Left renal pelvis (tissue), 4 donors: Measurements from ENCODE around the gene DNAAF8. TPM values are rescaled to one million over a fixed set of nuclear protein-coding genes. Genes with fewer than 3 reads are reported as not detected.

Experiments used
- DNase-seq, 4 donors: peaks; one replicate each; pipeline ENCODE4 v3.0.0-alpha.2; 2013; ENCODE audit warnings: low read depth in 4 of 4, low spot score in 3 of 4
- polyA plus RNA-seq, 4 donors: library from polyadenylated mRNA; unstranded; fragments of 120-200 nt; gene quantifications; one replicate each; pipeline ENCODE4 v1.2.1, GENCODE V29; 2013; ENCODE audit not compliant: insufficient read length in 4 of 4

The DNAAF8 gene
- polyA plus RNA-seq, 4 donors: 0.86 to 2.3 (median 2.0) TPM

DNA sequence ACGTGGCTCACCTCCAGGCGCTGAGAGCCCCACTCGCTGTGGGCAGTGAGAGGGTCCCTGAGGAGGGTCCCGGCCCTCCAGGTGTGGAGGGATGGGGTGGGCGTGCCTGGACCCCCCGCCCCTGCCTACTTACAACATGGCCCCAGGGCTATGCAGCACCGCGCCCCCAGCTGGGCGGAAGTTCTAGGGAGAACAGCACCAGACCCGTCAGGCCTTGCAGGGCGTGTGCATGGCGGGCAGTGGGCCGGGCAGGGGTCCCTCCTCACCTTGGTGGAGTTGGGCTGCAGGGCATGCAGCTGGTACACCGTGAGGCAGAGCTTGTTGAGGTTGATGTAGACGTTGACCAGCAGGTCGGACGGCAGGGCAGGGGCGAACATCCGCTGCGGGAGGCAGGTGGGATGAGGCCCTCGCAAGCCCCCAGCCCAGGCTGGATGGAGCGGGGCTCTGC lies 63.5 kb downstream of the DNAAF8 start:
- no peak for DNase-seq

DNA sequence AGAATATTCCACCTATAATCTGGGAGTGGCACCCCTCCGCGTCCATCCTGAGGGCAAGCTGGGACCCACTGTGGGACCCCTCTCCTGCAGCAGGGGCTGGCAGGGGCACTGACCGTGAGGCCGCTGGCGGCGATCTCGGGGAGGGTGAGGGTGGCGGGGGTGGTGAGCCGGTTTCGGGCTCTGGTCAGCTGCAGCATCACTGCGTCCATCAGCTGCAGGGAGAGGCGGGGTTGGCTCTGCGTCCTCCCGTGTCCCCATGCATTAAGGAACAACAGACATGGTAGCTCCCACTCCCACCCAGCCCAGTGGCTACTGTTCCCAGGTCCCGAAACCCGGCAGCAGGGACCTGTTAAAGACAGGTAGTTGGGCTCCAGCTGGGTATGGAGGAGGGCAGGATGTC lies 64.1 kb downstream of the DNAAF8 start:
- DNase-seq: no peak

Other genes starting within 250 kb of the DNAAF8 start
- gene CDIP1, start 195.8 kb upstream of the DNAAF8 start, polyA plus RNA-seq: 10 to 100 TPM; 21.0 to 31.1 (median 28.3) TPM
- gene C16orf96, start 178.2 kb upstream of the DNAAF8 start, polyA plus RNA-seq: under 1 TPM; 0.14 to 0.41 (median 0.23) TPM
- gene UBALD1, start 119.6 kb upstream of the DNAAF8 start, polyA plus RNA-seq: 10 to 100 TPM; 11.7 to 30.8 (median 14.2) TPM
- gene MGRN1, start 109.7 kb upstream of the DNAAF8 start, polyA plus RNA-seq: 10 to 100 TPM; 38.7 to 70.3 (median 53.1) TPM
- gene NUDT16L1, start 41.0 kb upstream of the DNAAF8 start, polyA plus RNA-seq: 10 to 100 TPM; 27.0 to 54.6 (median 35.6) TPM
- gene ANKS3, start 266 bp upstream of the DNAAF8 start, polyA plus RNA-seq: 10 to 100 TPM; 17.0 to 36.0 (median 22.6) TPM
- 10 to 100 TPM; 12.7 to 21.5 (median 15.5) TPM for gene ZNF500, start 32.6 kb downstream of the DNAAF8 start, polyA plus RNA-seq
- not detected for gene SEPTIN12, start 53.8 kb downstream of the DNAAF8 start, polyA plus RNA-seq
- 10 to 100 TPM in 3 of 4 donors, under 1 TPM in 1; 0.25 to 13.5 (median 11.2) TPM for gene SMIM22, start 60.8 kb downstream of the DNAAF8 start, polyA plus RNA-seq
- gene ROGDI, start 68.1 kb downstream of the DNAAF8 start, polyA plus RNA-seq: 10 to 100 TPM; 33.8 to 46.5 (median 37.3) TPM
- 100 to 1,000 TPM in 3 of 4 donors, 10 to 100 TPM in 1; 70.6 to 150 (median 140) TPM for gene GLYR1, start 112.8 kb downstream of the DNAAF8 start, polyA plus RNA-seq
- 10 to 100 TPM; 22.2 to 36.5 (median 32.5) TPM for gene UBN1, start 112.9 kb downstream of the DNAAF8 start, polyA plus RNA-seq
- 10 to 100 TPM in 3 of 4 donors, 1 to 10 TPM in 1; 3.7 to 40.1 (median 28.3) TPM for gene PPL, start 202.6 kb downstream of the DNAAF8 start, polyA plus RNA-seq
- gene SEC14L5, start 223.8 kb downstream of the DNAAF8 start, polyA plus RNA-seq: under 1 TPM; 0.13 to 0.38 (median 0.16) TPM